GM11168 (cell line): ENCODE results near the gene BBOX1.

Source experiments
- in situ Hi-C: fragments of 300-500 bp; cut with MboI; formaldehyde crosslinking; loops from one replicate; pipeline ENCODE4 v1.12.0; 2022; ENCODE audit warnings: low sequenced_read_pairs; ENCODE audit not compliant: unreplicated experiment

Gene BBOX1

GRCh38 chr11:27118949-27119348 lies 78.3 kb downstream of the BBOX1 start:
- in situ Hi-C loops: no loop called here

DNA sequence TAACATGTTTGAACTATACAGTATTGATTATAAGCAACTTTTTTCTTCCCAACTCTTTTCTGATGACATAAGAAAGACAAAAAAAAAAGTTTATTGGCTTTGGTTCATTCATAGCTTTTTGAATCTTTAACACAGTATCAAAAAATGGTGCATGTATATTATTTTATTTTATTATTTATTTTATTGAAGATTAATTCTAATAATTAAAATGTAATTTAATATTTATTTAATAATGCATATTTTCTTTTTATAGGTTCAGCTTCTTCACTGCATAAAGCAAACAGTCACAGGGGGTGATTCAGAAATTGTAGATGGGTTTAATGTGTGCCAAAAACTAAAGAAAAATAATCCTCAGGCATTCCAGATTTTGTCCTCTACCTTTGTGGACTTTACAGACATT lies 78.8 kb downstream of the BBOX1 start:
- in situ Hi-C loops: no loop called here

DNA sequence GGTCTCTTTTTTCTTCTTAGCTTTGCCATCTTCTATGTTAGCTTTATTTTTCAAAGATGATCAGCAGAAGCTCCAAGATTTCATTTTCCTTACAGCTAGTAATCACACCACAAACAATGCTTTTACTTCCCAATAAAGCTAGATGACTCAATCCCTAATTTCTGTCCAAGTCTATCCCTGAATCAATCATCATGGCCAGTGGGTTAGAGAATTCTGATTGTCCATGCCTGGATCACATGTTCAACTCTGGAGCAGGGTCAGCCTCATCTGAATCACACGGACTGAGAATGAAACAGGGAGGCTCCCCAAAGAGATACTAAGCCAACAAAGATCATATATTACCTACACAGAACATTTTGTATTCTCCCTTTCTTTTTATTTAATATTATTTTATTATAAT lies 79.6 kb downstream of the BBOX1 start:
- in situ Hi-C loops: no loop called here

DNA sequence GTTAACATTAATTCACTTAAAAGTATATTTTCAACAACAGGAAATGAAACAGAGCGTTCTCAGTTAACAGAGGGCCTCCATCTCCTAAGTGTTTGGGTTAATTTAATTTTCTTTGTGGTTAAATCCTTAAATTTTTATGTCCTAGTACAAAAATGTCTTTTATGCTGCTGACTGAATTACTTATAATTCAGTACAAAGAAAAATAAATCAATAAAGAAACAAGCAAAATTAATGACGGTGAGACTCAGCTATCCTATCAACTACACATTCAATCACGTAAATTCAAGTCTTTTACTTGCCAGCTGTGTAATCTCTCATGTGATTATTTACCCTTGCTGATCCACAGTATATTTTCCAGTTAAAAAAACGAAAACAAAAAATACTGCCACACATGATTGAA lies 81.4 kb downstream of the BBOX1 start:
- in situ Hi-C loops: no loop called here

DNA sequence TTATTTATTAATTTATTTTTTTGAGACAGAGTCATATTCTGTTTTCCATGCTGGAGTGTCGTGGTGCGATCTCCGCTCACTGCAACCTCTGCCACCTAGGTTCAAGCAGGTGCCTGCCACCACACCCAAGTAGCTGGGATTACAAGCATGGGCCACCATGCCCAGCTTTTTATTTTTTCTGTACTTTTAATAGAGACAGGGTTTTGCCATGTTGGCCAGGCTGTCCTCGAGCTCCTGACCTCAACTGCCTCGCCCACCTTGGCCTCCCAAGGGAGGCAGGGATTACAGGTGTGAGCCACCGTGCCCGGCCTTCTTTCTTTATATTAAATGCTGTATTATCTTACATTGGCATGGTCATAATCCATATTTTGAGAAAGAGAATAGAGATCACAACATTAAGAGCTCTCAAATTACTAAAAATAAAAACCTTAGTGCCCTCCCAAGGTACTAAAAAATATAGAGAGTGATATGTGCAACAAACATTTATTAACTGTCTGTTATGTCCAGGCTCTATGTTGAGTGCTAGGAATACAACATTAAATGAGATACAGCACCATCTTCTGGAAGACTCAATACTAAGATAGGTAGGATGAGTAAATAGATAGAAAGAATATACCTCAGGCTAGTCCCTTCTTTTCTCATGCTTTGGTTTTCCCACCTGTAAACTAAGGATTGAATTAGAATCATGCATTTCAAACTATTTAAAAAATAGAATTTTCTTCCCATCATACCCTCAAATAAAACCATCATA lies 84.1 kb downstream of the BBOX1 start:
- in situ Hi-C loops: loop anchor here (25.0 kb wide), 1 partner anchor 362 kb away; no protein-coding TSS in a partner anchor

DNA sequence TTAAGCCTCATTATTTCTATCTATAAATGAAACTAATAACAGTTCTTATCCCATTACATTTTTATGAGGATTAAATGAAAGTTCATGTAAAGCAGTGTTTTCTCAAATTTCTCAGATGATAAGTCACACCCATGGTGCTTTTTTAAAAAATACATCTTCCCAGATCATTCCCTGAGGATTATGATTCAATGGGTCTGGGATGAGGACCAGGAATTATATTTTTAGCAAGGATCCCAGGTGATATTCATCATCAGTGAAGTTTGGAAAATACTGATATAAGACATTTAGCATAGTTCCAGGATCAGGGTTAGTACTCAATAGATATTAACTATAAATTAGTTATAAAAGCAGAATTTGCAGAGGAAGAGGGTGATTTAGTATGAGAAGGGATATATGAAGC lies 89.1 kb downstream of the BBOX1 start:
- in situ Hi-C loops: loop anchor here (25.0 kb wide), 1 partner anchor 367 kb away; no protein-coding TSS in a partner anchor

GRCh38 chr11:27130806-27131205 lies 90.2 kb downstream of the BBOX1 start:
- in situ Hi-C loops: loop anchor here (25.0 kb wide), 1 partner anchor 369 kb away; no protein-coding TSS in a partner anchor

GRCh38 chr11:27135924-27136329 lies 95.3 kb downstream of the BBOX1 start:
- in situ Hi-C loops: loop anchor here (25.0 kb wide), 1 partner anchor 374 kb away; no protein-coding TSS in a partner anchor

DNA sequence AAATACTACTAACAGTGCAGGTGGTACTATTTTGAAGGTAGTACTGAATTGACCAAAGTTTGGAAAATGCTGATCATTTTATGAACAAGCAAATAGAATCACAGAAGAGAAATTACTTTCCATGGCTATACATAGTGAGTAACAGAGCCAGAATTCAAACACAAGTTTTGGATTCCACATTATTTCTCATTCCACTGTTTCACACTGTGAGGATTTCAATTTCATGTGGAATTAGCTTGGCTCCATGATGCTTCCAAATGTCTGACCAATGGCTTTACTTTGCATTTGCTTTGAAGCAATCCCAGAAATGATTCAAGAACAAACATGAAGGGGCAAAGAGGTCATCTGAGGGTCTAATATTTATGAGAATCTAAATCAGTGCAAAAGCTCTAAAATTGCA lies 98.1 kb downstream of the BBOX1 start:
- in situ Hi-C loops: loop anchor here (25.0 kb wide), 1 partner anchor 376 kb away; no protein-coding TSS in a partner anchor

DNA sequence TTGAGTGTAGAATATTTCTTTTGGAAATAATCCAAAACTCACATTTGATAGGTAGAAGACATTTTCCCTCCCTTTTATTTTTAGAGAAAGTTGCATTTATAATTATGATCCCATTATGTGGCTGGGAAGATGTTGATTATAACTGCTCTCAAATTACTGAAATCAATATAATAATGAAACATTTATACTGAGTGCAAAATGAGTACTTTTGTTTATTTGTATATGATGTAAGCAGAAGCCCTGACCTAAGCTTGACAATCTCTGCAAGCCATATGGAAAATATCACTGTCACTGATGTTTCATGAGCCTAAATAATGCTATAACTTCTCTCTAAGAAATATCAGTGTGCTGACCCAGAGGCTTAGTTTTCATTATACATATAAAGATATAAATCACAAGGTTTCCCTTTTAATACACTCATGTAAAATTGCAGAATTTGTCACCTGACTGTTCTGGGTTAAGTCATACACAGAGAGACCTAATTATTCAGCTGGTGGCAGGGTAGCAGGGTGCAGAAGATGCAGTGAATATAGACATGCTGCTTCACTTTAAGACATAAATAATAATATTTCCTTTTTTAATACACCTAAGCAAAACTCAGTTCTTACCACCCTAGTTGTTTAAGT lies 99.2 kb downstream of the BBOX1 start:
- in situ Hi-C loops: loop anchor here (25.0 kb wide), 1 partner anchor 378 kb away; no protein-coding TSS in a partner anchor

DNA sequence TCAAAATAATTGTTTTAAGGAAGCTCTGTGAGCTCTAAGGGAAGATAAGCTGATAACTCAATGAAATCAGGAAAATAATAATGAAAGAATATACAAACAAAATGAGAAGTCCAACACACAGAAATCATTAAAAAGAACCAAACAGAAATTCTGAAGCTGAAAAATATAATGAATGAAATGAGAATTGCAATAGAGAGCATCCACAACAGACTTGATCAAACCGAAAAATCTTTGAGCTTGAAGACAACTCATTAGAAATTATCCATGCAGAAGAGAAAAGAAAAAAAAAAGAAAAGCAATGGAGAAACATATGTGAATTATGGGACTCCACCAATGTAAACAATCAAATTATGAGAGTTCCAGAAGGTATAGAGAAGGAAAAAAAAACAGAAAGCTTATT lies 101.0 kb downstream of the BBOX1 start:
- in situ Hi-C loops: loop anchor here (25.0 kb wide), 1 partner anchor 379 kb away; no protein-coding TSS in a partner anchor

- in situ Hi-C loops: loop anchor here (25.0 kb wide), 1 partner anchor 386 kb away; no protein-coding TSS in a partner anchor
Measured at GRCh38 chr11:27147916-27148315, 107.3 kb downstream of the BBOX1 start.

- in situ Hi-C loops: loop anchor here (25.0 kb wide), 1 partner anchor 386 kb away; no protein-coding TSS in a partner anchor
Measured at GRCh38 chr11:27148506-27148905, 107.9 kb downstream of the BBOX1 start.

- in situ Hi-C loops: no loop called here
Measured at GRCh38 chr11:27150098-27150497, 109.5 kb downstream of the BBOX1 start.

GRCh38 chr11:27153136-27153535 lies 112.5 kb downstream of the BBOX1 start:
- in situ Hi-C loops: no loop called here

DNA sequence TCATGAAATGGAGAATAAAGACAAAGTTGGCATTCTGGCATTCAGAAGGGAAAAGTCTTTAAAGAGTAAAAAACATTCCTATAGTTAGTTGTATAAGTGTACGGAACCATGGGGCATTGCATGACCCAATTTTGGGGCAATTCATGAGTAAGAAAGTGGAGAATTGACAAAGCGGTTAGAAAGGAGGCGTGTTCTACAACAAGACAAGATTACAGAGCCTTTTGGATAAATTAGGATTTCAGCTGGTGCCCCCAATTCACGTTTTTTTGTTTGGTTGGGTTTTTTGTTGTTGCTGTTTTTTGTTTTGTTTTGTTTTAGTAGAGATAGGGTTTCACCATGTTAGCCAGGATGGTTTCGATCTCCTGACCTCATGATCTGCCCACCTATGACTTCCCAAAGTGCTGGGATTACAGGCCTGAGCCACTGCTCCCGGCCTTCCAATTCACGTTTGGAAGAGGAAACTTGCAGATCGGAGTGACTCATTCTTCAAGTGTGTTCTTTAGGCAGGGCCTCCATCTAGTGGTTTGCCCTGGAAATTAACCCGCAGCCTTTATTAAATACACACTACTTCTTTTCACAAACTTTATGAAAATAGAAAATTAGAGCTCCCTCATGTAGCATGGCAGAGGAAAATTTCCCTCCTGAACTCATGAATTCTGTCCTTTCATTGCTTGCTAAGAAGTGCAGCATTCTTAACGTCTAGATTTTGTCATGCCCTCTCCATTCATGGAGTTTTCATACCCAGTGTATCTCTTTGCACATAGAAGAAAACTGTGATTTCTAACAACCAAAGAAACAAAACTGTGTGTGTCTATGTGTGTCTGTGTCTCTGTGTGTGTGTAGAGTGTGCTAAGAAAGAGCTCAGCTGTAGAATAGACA lies 118.1 kb downstream of the BBOX1 start:
- in situ Hi-C loops: no loop called here

DNA sequence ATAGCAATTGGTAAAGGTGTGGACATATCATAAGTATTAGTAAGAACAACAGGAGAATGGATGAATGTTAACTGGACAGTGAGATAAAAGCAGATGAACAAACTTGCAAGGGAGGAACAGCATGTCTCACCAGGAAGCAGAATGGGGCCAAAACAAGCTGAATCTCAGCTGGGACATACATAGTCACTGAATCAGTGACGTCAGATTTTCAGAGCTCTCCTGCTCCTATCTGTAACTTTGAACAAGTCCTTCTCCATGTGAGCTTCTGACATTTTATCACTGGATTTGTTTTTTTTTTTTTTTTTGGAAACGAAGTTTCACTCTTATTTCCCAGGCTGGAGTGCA lies 118.7 kb downstream of the BBOX1 start:
- in situ Hi-C loops: no loop called here

DNA sequence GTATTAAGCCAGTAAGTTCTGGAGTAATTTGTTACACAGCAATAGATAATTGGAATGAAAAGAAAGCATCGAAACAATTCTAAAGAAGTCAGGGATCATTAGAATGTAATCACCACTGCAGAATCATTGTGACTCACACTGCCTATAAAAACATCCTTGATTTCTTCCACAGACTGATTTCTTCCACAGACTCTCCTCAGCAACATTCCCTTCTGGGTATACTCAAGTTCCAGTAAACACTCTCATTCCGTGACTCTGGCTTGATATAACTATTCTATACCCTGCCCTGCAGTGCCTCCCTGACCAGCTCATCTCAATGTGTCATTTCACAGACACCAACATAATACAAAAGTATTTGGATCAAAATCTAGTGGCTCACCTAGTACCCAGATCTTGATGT lies 120.5 kb downstream of the BBOX1 start:
- in situ Hi-C loops: no loop called here

DNA sequence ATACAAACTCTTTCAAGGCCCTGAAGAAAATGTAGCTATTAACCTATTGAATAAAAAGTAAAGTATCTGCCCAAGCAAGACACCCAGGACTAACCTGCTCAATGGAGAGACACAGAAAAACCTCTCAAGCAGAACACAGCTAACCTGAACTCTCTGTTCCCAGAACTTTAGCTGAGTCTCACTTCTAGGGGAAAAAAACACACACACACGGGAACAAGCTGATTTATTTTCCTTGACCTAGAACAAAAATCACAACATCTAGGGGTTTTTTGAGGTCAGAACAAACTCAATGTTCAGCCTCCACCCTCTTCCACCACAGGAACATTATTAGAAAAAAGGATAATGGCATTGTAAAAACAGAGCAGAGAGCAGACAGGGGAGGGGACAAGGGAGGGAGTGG lies 121.6 kb downstream of the BBOX1 start:
- in situ Hi-C loops: no loop called here

DNA sequence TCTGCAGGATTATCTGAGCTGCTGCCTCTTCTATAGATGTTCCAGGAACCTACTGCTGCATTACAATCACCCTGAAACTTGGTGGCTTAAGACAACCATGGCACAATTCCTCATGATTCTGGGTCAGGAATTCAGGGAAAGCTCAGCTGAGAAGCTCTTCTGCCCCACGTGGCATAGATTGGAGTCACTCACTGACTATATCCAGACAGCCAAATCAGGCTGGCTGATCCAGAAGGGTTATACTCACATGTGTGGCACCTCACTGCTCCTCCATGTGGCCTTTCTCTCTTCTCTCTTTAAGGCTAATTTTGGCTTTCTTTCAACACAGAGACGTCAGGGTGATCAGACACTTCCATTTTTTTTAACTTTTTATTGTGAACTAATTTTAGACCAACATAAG lies 125.5 kb downstream of the BBOX1 start:
- in situ Hi-C loops: no loop called here
